Stimulated activated naive CD8-positive, alpha-beta T cell treated with anti-CD3 and anti-CD28 coated beads, Interleukin-15, Interleukin-2, amounts not matched to agents 100 U/mL and 50 U/mL, for 24 hours (primary cell): Measurements from ENCODE around the gene APOBEC3G.

ENCODE experiments used
- ATAC-seq: fragments of 150-1000 bp; cut with Tn5 transposase; one replicate; pipeline ENCODE4 v1.10.0; 2021
- DNase-seq: peaks from one replicate; pipeline ENCODE4 v3.0.0; 2021

APOBEC3G gene

GRCh38 chr22:39091126-39092081, 14.3 kb downstream of the APOBEC3G start:
- ATAC-seq = no peak
- DNase-seq = no peak

- ATAC-seq = no peak
- DNase-seq = no peak
These were observed 15.2 kb downstream of the APOBEC3G start for GRCh38 chr22:39092111-39092862.

DNA sequence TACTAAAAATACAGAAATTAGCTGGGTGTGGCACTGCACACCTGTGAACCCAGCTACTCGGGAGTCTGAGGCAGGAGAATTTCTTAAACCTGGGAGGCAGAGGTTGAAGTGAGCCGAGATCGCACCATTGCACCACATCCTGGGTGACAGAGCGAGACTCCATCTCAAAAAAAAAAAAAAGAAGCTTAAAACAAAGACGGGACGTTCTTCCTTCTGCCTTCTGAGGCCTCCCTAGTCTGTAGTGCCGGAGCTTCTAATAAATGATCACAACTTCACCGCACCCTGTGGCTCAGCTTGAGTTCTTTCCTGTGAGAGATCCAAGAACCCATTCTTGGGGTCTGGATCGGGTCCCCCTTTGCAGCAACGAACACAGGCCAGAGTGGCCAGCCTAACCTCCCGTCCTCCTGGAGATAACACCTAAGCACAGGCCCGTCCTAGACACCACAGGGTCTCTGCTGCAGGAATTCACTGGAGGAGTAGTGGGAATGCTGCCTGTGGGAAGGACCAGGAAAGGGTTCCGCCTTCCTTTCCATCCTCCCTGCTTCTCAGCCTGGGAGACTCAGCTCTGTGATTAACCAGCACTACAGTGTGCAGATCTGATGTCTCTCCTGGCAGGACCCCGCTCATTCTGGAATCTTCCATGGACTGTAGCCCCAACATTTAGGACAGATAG, 17.8 kb downstream of the APOBEC3G start:
- ATAC-seq = no peak
- no peak for DNase-seq

DNA sequence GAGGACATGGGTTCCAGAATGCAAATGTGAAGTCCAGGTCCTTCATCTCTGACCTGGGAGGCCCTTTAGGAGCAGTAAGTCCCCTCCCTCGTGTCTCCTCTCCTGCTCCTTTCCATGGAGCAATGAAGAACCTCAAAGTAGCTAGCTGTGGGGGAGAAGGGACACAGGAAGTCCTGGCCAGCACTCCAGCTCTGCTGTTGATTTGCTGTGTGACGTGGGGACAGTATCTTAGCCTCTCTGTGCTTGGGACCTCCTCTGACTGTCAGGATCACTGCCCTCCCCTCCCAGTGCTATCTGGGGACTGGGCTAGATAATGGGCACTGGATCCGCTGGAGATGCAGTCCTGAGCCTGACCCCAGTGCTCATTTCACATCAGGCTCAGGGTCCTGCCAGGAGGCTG, 18.9 kb downstream of the APOBEC3G start:
- ATAC-seq = no peak
- no peak for DNase-seq

GRCh38 chr22:39097098-39098020, 20.3 kb downstream of the APOBEC3G start, which contains the start of gene APOBEC3H:
APOBEC3H (plus strand) TSS chr22:39097244; CDS start chr22:39100279, 3,035 bp downstream.
- ATAC-seq = peak; percentile 62
- DNase-seq = peak; percentile 69

- DNase-seq (no peak), ATAC-seq (no peak)
These were observed 21.0 kb downstream of the APOBEC3G start for GRCh38 chr22:39098026-39098425.

- DNase-seq = no peak
- ATAC-seq = no peak
These were observed 21.5 kb downstream of the APOBEC3G start for GRCh38 chr22:39098576-39098975.

DNA sequence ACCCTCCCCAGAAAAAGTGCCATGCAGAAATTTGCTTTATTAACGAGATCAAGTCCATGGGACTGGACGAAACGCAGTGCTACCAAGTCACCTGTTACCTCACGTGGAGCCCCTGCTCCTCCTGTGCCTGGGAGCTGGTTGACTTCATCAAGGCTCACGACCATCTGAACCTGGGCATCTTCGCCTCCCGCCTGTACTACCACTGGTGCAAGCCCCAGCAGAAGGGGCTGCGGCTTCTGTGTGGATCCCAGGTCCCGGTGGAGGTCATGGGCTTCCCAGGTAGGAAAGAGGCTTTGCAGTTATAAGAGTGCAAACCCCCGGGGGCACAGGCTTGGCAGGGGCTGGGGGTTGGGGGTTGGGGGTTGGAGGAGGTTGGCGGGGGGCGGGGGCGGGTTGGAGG, 24.2 kb downstream of the APOBEC3G start:
- ATAC-seq (no peak), DNase-seq (no peak)

- ATAC-seq (no peak), DNase-seq (no peak)
These were observed 26.4 kb downstream of the APOBEC3G start for GRCh38 chr22:39103431-39103830.

GRCh38 chr22:39106326-39106725, 29.3 kb downstream of the APOBEC3G start:
- ATAC-seq (no peak), DNase-seq (no peak)

DNA sequence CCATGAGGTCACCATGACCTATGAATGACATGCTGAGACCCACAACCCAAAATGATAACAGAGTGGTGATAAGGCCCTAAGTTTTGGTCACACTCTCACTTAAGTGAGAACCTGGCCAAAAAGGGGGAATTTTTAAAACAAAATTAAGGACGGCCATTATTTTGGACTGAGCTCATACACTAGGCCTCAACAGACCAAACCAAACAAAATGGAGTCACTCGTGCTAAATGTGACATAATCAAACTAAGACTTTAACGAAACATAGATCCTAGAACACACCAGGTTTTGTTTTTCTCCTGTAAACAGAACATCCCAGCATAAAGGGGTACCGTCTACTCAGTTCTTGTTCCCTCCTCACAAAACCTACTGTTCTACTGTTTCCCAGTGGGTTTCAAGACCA, 31.4 kb downstream of the APOBEC3G start:
- ATAC-seq (no peak), DNase-seq (no peak)

DNA sequence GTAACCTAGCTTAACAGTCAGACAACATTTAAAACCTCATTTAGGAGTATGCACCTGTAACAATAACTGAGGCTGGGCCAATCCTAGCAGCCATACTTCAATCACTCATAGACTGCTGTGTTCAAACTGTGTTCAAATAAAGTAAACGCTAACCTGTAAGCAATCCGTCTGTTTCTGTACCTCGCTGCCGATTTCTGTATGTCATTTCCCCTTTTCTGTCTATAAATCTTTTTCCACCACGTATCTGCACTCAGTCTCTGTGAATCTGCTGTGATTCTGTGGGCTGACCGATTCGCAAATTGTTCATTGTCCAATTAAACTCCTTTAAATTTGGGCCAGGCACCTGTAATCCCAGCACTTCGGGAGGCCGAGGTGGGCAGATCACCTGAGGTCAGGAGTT, 32.3 kb downstream of the APOBEC3G start:
- ATAC-seq (no peak), DNase-seq (no peak)

GRCh38 chr22:39110631-39111561, 33.8 kb downstream of the APOBEC3G start:
- DNase-seq (no peak), ATAC-seq (no peak)

DNA sequence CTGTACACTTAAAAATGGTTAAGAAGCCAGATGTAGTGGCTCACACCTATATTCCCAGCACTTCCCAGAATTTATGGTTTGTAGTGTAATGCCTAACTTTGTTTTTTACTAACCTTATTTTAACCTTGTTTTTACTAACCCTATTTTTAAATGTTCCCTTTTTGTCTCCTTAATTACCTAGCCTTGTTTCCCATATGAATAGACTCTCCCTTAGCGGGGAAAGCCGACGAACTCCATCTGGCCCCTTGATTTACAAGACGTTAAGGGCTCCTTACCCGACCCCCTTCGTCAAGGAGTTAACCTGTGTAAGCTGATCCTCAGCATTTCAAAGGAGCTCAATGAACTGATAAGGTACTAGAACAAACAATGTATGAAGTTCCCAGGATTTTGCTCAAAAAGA, 37.0 kb downstream of the APOBEC3G start:
- ATAC-seq = no peak

DNA sequence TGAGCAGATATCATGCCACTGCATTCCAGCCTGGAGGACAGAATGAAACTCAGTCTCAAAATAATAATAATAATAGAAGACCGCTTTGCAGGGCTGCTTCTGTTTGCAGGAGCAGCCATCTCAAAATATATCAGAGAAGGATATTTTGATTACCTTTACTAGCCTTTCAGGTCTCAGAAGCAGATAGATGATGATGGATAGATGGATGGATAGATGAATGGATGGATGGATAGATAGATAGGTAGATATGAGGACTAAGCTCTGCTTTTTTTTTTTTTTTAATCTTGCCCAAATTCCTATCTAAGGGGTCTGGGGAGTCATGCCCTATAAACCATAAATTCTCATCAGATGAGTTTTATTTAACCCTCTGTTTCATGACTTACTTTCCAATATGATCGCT, 38.5 kb downstream of the APOBEC3G start:
- ATAC-seq = no peak
- no peak for DNase-seq

More for the DNA sequence above, 37.0 kb downstream of the APOBEC3G start:
- DNase-seq = no peak

GRCh38 chr22:39115977-39116621, 39.0 kb downstream of the APOBEC3G start:
- peak; percentile 71 for ATAC-seq
- DNase-seq = no peak

DNA sequence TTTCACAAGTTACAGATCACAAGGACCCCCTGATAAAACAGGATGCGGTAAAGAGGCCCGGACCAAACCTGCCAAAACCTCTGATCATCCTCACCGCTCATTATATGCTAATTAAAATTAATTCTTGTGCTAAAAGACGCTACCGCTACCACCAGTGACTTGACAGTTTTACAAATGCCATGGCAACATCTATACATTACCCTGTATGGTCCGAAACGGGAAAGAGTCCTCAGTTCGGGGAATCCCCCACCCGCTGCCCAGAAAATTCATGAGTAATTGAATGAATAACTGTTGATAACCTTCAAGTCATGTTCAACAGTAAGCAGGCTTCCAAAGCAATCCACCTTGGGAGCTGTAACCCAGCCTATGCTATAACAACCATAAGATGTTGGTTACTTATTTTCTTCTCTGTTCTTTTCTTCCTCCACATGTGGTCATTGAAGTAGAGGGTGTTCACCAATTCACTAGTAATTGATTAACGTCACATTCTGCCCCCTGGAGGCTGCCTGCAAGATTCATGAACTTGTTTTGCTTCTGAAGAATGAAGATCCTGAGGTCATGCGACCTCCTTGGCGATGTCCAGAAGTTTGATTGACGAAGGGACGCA, 40.6 kb downstream of the APOBEC3G start:
- ATAC-seq = peak; percentile 64
- peak; percentile 80 for DNase-seq

DNA sequence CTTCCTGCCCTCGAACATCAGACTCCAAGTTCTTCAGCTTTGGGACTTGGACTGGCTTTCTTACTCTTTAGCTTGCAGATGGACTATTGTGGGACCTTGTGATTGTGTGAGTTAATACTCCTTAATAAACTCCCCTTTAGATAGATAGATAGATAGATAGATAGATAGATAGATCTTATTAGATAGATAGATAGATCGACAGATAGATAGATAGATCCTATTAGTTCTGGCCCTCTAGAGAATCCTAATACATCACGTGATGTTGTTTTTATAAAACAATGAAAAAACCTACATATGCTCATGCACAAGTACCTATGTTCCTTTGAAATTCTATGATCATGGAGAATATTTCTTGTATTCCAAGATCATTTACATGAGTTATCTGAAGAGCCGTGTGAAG, 43.9 kb downstream of the APOBEC3G start:
- no peak for ATAC-seq
- no peak for DNase-seq

DNA sequence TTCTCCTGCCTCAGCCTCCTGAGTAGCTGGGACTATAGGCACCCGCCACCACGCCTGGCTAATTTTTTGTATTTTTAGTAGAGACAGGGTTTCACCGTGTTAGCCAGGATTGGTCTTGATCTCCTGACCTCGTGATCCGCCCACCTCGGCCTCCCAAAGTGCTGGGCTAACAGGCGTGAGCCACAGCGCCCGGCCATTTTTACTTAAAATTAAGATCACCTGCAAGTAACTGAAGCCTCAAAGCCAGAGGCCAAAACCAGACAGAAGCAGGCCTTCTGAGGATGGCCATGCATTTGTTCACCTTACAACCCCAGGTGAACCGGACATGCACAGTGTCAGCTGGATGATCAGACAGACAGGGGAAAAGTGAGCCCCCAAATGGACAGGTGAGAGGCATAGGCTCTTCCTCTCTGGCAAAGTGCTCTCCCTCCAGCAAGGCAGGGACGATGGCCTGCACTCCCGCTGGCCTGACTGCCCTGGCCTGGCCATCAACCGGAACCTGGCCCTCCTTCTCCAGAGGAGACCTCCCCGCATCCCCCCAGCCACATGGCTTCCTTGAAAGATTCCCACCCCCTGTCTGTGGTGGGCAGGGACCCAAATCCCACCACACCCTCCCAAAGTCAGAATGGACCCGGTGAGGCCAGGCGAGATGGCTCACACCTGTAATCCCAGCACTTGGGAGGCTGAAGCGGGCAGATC, 45.8 kb downstream of the APOBEC3G start:
- DNase-seq (no peak), ATAC-seq (no peak)
